ENCODE results near the gene C17orf67.

- TF ChIP-seq CTCF (IDR thresholded peaks at IDR 0.05) (no peak), POLR2A (IDR thresholded peaks at IDR 0.05) (no peak)
Observed at GRCh38 chr17:56850591-56850990, 16.9 kb upstream of the C17orf67 start.

All from uterus (tissue), 2 donors.